Left lung (tissue), 10 donors: ENCODE data around the gene SMARCAD1. TPM values are rescaled to one million over a fixed set of nuclear protein-coding genes. Genes with fewer than 3 reads are reported as not detected.

Experiments
- ATAC-seq: fragments of 200-7000 bp; cut with Tn5 transposase; one replicate; pipeline ENCODE4 v1.9.1; 2020; ENCODE audit warnings: moderate library complexity
- DNase-seq, 4 donors: peaks; one replicate each; pipeline ENCODE4 v3.0.0-alpha.2; 2013 to 2020
- H3K27ac ChIP-seq, 2 donors: fragments of 200-600 bp; sonication (generic) in 1 of 2; one replicate each; pipeline versions ENCODE4 v1.5.0 to v1.8.0; 2020 to 2021
- H3K27me3 ChIP-seq, 2 donors: fragments of 200-600 bp; sonication (generic) in 1 of 2; one replicate each; pipeline versions ENCODE4 v1.5.0 to v1.8.0; 2020 to 2021
- H3K36me3 ChIP-seq, 2 donors: fragments of 200-600 bp; sonication (generic) in 1 of 2; one replicate each; pipeline versions ENCODE4 v1.5.0 to v1.8.0; 2020 to 2021
- H3K4me1 ChIP-seq, 2 donors: fragments of 200-600 bp; one replicate each; pipeline ENCODE4 v1.8.0; 2021
- H3K4me3 ChIP-seq, 2 donors: fragments of 200-600 bp; sonication (generic) in 1 of 2; one replicate each; pipeline versions ENCODE4 v1.5.0 to v1.8.0; 2020 to 2021; ENCODE audit warnings: mild to moderate bottlenecking in 1 of 2
- H3K9me3 ChIP-seq, 2 donors: fragments of 200-600 bp; sonication (generic) in 1 of 2; one replicate each; pipeline versions ENCODE4 v1.5.0 to v1.8.0; 2020 to 2021
- CTCF ChIP-seq, 2 donors: fragments of 200-600 bp; sonication (generic) in 1 of 2; IDR thresholded peaks; one replicate each; pipeline versions ENCODE4 v1.5.0 to v1.8.0; 2021; ENCODE audit warnings: antibody characterized with exemption in 2 of 2
- intact Hi-C, 2 donors: fragments of 100-400 bp; cut with DNase I; formaldehyde crosslinking; loops; one replicate each; pipeline versions ENCODE4 v1.11.2 to v1.14.2; 2022
- polyA plus RNA-seq, 6 donors: library from polyadenylated mRNA; unstranded; fragments of 120-200 nt; gene quantifications; one replicate each; pipeline ENCODE4 v1.2.1, GENCODE V29; 2013; ENCODE audit not compliant: insufficient read length in 6 of 6
- total RNA-seq, 2 donors: library from RNA; stranded (reverse); fragmentation: NEBNext Ultra II Directional; extraction: Animal tissue kit (Norgen Biotek cat#: 25700); gene quantifications; one replicate each; pipeline ENCODE4 v1.2.1, GENCODE V29; 2021
- donor health status: DM: no; HTN: yes; CAD: no.
- donor health status: DM: no; HTN: no; CAD: no.

SMARCAD1 gene
- total and polyA plus RNA-seq, 8 donors, result 20.9 to 65.5 (median 55.5) TPM

- Histone ChIP-seq H3K4me3 (no peak overlapping the region), H3K9me3 (no peaks in the 10 kb centered on the region), H3K4me1 (no peaks in the 10 kb centered on the region), H3K27ac (no peak overlapping the region), H3K36me3 (peaks cover 0 to 53% of the 10 kb centered on the region in 2 donors), H3K27me3 (no peaks in the 10 kb centered on the region)
- TF ChIP-seq CTCF (IDR thresholded peaks at IDR 0.05), result no peak
- ATAC-seq (no peak), DNase-seq (no peak)
- intact Hi-C loops, result no loop called here
Observed at GRCh38 chr4:94237271-94237670, 29.6 kb downstream of the SMARCAD1 start.

- Histone ChIP-seq H3K4me1 (no peaks in the 10 kb centered on the region), H3K36me3 (peaks cover 0 to 62% of the 10 kb centered on the region in 2 donors), H3K4me3 (no peak overlapping the region), H3K27ac (no peak overlapping the region), H3K9me3 (no peaks in the 10 kb centered on the region), H3K27me3 (no peaks in the 10 kb centered on the region)
- no peak for DNase-seq
- intact Hi-C loops, result no loop called here
- TF ChIP-seq CTCF (IDR thresholded peaks at IDR 0.05), result no peak
- no peak for ATAC-seq
Observed at GRCh38 chr4:94238160-94238559, 30.5 kb downstream of the SMARCAD1 start.

- Histone ChIP-seq H3K4me1 (no peaks in the 10 kb centered on the region), H3K27ac (no peak overlapping the region), H3K9me3 (no peaks in the 10 kb centered on the region), H3K4me3 (no peak overlapping the region), H3K27me3 (no peaks in the 10 kb centered on the region), H3K36me3 (peaks cover 0 to 58% of the 10 kb centered on the region in 2 donors)
- ATAC-seq (no peak), DNase-seq (no peak)
- intact Hi-C loops, result no loop called here
- TF ChIP-seq CTCF (IDR thresholded peaks at IDR 0.05), result no peak
Observed at GRCh38 chr4:94240384-94240783, 32.7 kb downstream of the SMARCAD1 start.

- DNase-seq (no peak), ATAC-seq (peak; percentile 90)
- intact Hi-C loops, result no loop called here
- Histone ChIP-seq H3K36me3 (peaks cover 0 to 55% of the 10 kb centered on the region in 2 donors), H3K4me3 (no peak overlapping the region), H3K27ac (no peak overlapping the region), H3K4me1 (no peaks in the 10 kb centered on the region), H3K27me3 (no peaks in the 10 kb centered on the region), H3K9me3 (no peaks in the 10 kb centered on the region)
- no peak for TF ChIP-seq CTCF (IDR thresholded peaks at IDR 0.05)
Observed at GRCh38 chr4:94244087-94244828, 36.6 kb downstream of the SMARCAD1 start.

GRCh38 chr4:94244829-94245185 lies 37.1 kb downstream of the SMARCAD1 start:
- no peak for TF ChIP-seq CTCF (IDR thresholded peaks at IDR 0.05)
- no peak overlapping the region for H3K27ac ChIP-seq
- peak; percentile 63 for ATAC-seq
- intact Hi-C loops, result no loop called here
- no peaks in the 10 kb centered on the region for H3K27me3 ChIP-seq
- H3K36me3 ChIP-seq, result peaks cover 0 to 55% of the 10 kb centered on the region in 2 donors
- DNase-seq, result no peak
- H3K4me3 ChIP-seq, result no peak overlapping the region
- H3K9me3 ChIP-seq, result no peaks in the 10 kb centered on the region
- H3K4me1 ChIP-seq, result no peaks in the 10 kb centered on the region
